Nephron progenitor cell (in vitro differentiated cells): ENCODE measurements around the gene SYT6.

Source experiments
- DNase-seq: peaks from one replicate; pipeline ENCODE4 v3.0.0; 2021
- H3K27ac Mint-ChIP-seq: 2 replicates; pipeline ENCODE4 v1.8.0; 2021; ENCODE audit warnings: mild to moderate bottlenecking, moderate library complexity, mixed read lengths
- H3K27me3 Mint-ChIP-seq: 2 replicates; pipeline ENCODE4 v1.8.0; 2021; ENCODE audit warnings: mild to moderate bottlenecking, low read depth, mixed read lengths; ENCODE audit not compliant: poor library complexity
- H3K36me3 Mint-ChIP-seq: 2 replicates; pipeline ENCODE4 v1.8.0; 2021; ENCODE audit warnings: low read depth, mixed read lengths
- H3K4me1 Mint-ChIP-seq: 2 replicates; pipeline ENCODE4 v1.8.0; 2021; ENCODE audit warnings: mixed read lengths
- H3K4me3 Mint-ChIP-seq: 2 replicates; pipeline ENCODE4 v1.8.0; 2021; ENCODE audit warnings: mild to moderate bottlenecking, moderate library complexity, mixed read lengths
- H3K9me3 Mint-ChIP-seq: 2 replicates; pipeline ENCODE4 v1.8.0; 2021; ENCODE audit warnings: mild to moderate bottlenecking, moderate library complexity, mixed read lengths
- CTCF ChIP-seq: fragments of 200-600 bp; sonication (generic); IDR thresholded peaks from 2 replicates; pipeline ENCODE4 v1.5.0; 2021; ENCODE audit warnings: antibody characterized with exemption

Gene SYT6

GRCh38 chr1:114144016-114144415 lies 9.7 kb downstream of the SYT6 start:
- TF ChIP-seq CTCF: no peak
- H3K9me3 Mint-ChIP-seq: peaks cover 14% of the 10 kb centered on the region
- H3K36me3 Mint-ChIP-seq: peaks cover 40% of the 10 kb centered on the region
- H3K27me3 Mint-ChIP-seq: no peaks in the 10 kb centered on the region
- peaks cover 23% of the 10 kb centered on the region for H3K4me1 Mint-ChIP-seq
- no peak overlapping the region for H3K4me3 Mint-ChIP-seq
- H3K27ac Mint-ChIP-seq: no peak overlapping the region
- DNase-seq: no peak

- no peak for DNase-seq
- peaks cover 57% of the 10 kb centered on the region for H3K36me3 Mint-ChIP-seq
- H3K4me3 Mint-ChIP-seq: no peak overlapping the region
- TF ChIP-seq CTCF: no peak
- H3K27me3 Mint-ChIP-seq: peaks cover 2% of the 10 kb centered on the region
- H3K4me1 Mint-ChIP-seq: peaks cover 41% of the 10 kb centered on the region
- H3K27ac Mint-ChIP-seq: no peak overlapping the region
- peaks cover 14% of the 10 kb centered on the region for H3K9me3 Mint-ChIP-seq
Observed at GRCh38 chr1:114139540-114139939, 14.1 kb downstream of the SYT6 start.

- H3K36me3 Mint-ChIP-seq: peaks cover 67% of the 10 kb centered on the region
- H3K9me3 Mint-ChIP-seq: peaks cover 14% of the 10 kb centered on the region
- H3K4me1 Mint-ChIP-seq: peaks cover 56% of the 10 kb centered on the region
- no peak for DNase-seq
- no peak overlapping the region for H3K27ac Mint-ChIP-seq
- no peak for TF ChIP-seq CTCF
- H3K27me3 Mint-ChIP-seq: peaks cover 2% of the 10 kb centered on the region
- no peak overlapping the region for H3K4me3 Mint-ChIP-seq
Observed at GRCh38 chr1:114137497-114137896, 16.2 kb downstream of the SYT6 start.

GRCh38 chr1:114135786-114136185 lies 17.9 kb downstream of the SYT6 start:
- Mint-ChIP-seq H3K4me3 (no peak overlapping the region), H3K27ac (peak overlapping the region; percentile 40), H3K27me3 (peaks cover 9% of the 10 kb centered on the region), H3K4me1 (peaks cover 67% of the 10 kb centered on the region), H3K36me3 (peaks cover 64% of the 10 kb centered on the region), H3K9me3 (no peaks in the 10 kb centered on the region)
- no peak for TF ChIP-seq CTCF
- peak; percentile 57 for DNase-seq

GRCh38 chr1:114134518-114134917 lies 19.2 kb downstream of the SYT6 start:
- no peak for TF ChIP-seq CTCF
- peaks cover 74% of the 10 kb centered on the region for H3K4me1 Mint-ChIP-seq
- peaks cover 61% of the 10 kb centered on the region for H3K36me3 Mint-ChIP-seq
- H3K9me3 Mint-ChIP-seq: no peaks in the 10 kb centered on the region
- H3K27me3 Mint-ChIP-seq: peaks cover 9% of the 10 kb centered on the region
- no peak for DNase-seq
- no peak overlapping the region for H3K27ac Mint-ChIP-seq
- H3K4me3 Mint-ChIP-seq: no peak overlapping the region

- peaks cover 67% of the 10 kb centered on the region for H3K4me1 Mint-ChIP-seq
- no peak overlapping the region for H3K27ac Mint-ChIP-seq
- H3K27me3 Mint-ChIP-seq: peaks cover 13% of the 10 kb centered on the region
- peaks cover 60% of the 10 kb centered on the region for H3K36me3 Mint-ChIP-seq
- no peak for TF ChIP-seq CTCF
- H3K4me3 Mint-ChIP-seq: no peak overlapping the region
- H3K9me3 Mint-ChIP-seq: no peaks in the 10 kb centered on the region
- DNase-seq: no peak
Observed at GRCh38 chr1:114133129-114133528, 20.5 kb downstream of the SYT6 start.
